Upper lobe of left lung (tissue), 4 donors: ENCODE measurements around the gene LPA.

ENCODE experiments used
- EP300 ChIP-seq, 4 donors: sonication (generic); formaldehyde crosslinking; IDR thresholded peaks; one replicate each; pipeline ENCODE4 v1.5.1; 2017; ENCODE audit warnings: antibody characterized with exemption in 4 of 4, control low read depth in 2 of 4
- POLR2A ChIP-seq, 4 donors: fragments of 450-650 bp; IDR thresholded peaks; one replicate each; pipeline ENCODE4 v1.5.1; 2016 to 2017; ENCODE audit warnings: antibody characterized with exemption in 4 of 4, mild to moderate bottlenecking in 2 of 4
- POLR2AphosphoS5 ChIP-seq, 2 donors: sonication (generic); formaldehyde crosslinking; IDR thresholded peaks; one replicate each; pipeline ENCODE4 v1.5.1; 2017; ENCODE audit warnings: antibody characterized with exemption in 2 of 2
- TF ChIP-seq, protein P1 (sequence below), 6 experiments: fragments of 450-650 bp in 4 of 6; fragments of 200-600 bp in 2 of 6; sonication (generic) in 2 of 6; IDR thresholded peaks; one replicate each; pipeline ENCODE4 v1.5.1; 2016 to 2019; ENCODE audit warnings: antibody characterized with exemption in 6 of 6

DNA sequence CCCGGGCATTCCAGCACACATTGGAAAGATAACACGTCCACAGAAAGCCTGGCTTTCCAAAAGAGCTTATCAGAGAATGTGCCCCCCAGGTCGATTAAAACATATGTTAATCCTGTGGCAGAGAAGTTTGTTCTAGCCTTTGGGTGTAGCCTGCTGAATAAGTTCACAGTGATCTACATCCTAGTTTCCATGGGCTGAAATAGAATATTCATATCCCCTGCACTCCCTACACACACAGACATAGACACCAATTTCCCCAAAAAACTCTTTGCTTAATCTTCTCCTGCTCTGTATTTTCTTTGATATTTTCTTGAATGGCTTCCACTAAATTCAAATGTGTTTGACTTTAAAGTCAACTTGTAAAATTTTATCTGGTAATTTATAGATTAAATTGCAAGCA lies 1.6 kb downstream of the LPA start:
- TF ChIP-seq, protein P1, sequence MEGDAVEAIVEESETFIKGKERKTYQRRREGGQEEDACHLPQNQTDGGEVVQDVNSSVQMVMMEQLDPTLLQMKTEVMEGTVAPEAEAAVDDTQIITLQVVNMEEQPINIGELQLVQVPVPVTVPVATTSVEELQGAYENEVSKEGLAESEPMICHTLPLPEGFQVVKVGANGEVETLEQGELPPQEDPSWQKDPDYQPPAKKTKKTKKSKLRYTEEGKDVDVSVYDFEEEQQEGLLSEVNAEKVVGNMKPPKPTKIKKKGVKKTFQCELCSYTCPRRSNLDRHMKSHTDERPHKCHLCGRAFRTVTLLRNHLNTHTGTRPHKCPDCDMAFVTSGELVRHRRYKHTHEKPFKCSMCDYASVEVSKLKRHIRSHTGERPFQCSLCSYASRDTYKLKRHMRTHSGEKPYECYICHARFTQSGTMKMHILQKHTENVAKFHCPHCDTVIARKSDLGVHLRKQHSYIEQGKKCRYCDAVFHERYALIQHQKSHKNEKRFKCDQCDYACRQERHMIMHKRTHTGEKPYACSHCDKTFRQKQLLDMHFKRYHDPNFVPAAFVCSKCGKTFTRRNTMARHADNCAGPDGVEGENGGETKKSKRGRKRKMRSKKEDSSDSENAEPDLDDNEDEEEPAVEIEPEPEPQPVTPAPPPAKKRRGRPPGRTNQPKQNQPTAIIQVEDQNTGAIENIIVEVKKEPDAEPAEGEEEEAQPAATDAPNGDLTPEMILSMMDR (IDR thresholded peaks at IDR 0.05), result no peak
- TF ChIP-seq POLR2A (IDR thresholded peaks at IDR 0.05) (no peak), POLR2AphosphoS5 (IDR thresholded peaks at IDR 0.05) (no peak), EP300 (IDR thresholded peaks at IDR 0.05) (no peak)
